WTC11 (cell line): ENCODE results near the gene HCFC1. TPM values are rescaled to one million over a fixed set of nuclear protein-coding genes. Genes with fewer than 3 reads are reported as not detected.
"Not testable (repeated sequence)": the region's sequence is repeated elsewhere in the genome, so short reads cannot be mapped to it uniquely, and the experiment has no call there.

Experiments used
- ATAC-seq: fragments of 200-7000 bp; cut with Tn5 transposase; 2 replicates; pipeline ENCODE4 v1.10.0; 2021; ENCODE audit warnings: mild to moderate bottlenecking, moderate library complexity
- CTCF ChIA-PET: fragments of 300-600 bp; sonication (Branson Sonifier 250); formaldehyde crosslinking; loops from one replicate; lab custom pipeline; 2021; ENCODE audit warnings: antibody characterized with exemption; lab: Charles Lee
- POLR2A ChIA-PET: fragments of 350-600 bp; sonication (Branson Sonifier 250); formaldehyde crosslinking; loops from one replicate; lab custom pipeline; 2021; ENCODE audit warnings: antibody characterized with exemption; lab: Charles Lee
- DNase-seq: peaks from one replicate; pipeline ENCODE4 v3.0.0; 2021; ENCODE audit warnings: low spot score
- H3K27ac Mint-ChIP-seq: 2 replicates; pipeline ENCODE4 v1.8.0; 2021; ENCODE audit warnings: mixed read lengths
- H3K27me3 Mint-ChIP-seq: 2 replicates; pipeline ENCODE4 v1.8.0; 2021; ENCODE audit warnings: low read depth, mild to moderate bottlenecking, moderate library complexity, mixed read lengths
- H3K36me3 Mint-ChIP-seq: 2 replicates; pipeline ENCODE4 v1.8.0; 2021; ENCODE audit warnings: mixed read lengths
- H3K4me1 Mint-ChIP-seq: 2 replicates; pipeline ENCODE4 v1.8.0; 2022; ENCODE audit warnings: mixed read lengths
- H3K4me3 Mint-ChIP-seq: 2 replicates; pipeline ENCODE4 v1.8.0; 2021; ENCODE audit warnings: mild to moderate bottlenecking, moderate library complexity, mixed read lengths
- H3K9me3 Mint-ChIP-seq: 2 replicates; pipeline ENCODE4 v1.8.0; 2021; ENCODE audit warnings: mixed read lengths
- CBFB ChIP-seq: sonication (generic); formaldehyde crosslinking; IDR thresholded peaks from 2 replicates; pipeline ENCODE4 v1.8.1; 2022; ENCODE audit warnings: mild to moderate bottlenecking, low read depth, missing genetic modification reagents
- FOXK1 ChIP-seq: sonication (generic); formaldehyde crosslinking; IDR thresholded peaks from 2 replicates; pipeline ENCODE4 v1.8.0; 2022; ENCODE audit warnings: mild to moderate bottlenecking, moderate library complexity, missing genetic modification reagents
- KAT7 ChIP-seq: sonication (generic); formaldehyde crosslinking; IDR thresholded peaks from 2 replicates; pipeline ENCODE4 v1.8.1; 2023; ENCODE audit warnings: missing genetic modification reagents, mild to moderate bottlenecking, borderline replicate concordance
- MXD4 ChIP-seq: fragments of 250-450 bp; sonication (Bioruptor Pico); IDR thresholded peaks from 2 replicates; pipeline ENCODE4 v1.8.0; 2021; ENCODE audit warnings: mild to moderate bottlenecking, moderate library complexity, borderline replicate concordance
- NR1H2 ChIP-seq: sonication (generic); formaldehyde crosslinking; IDR thresholded peaks from 2 replicates; pipeline ENCODE4 v1.9.0; 2021; ENCODE audit warnings: mild to moderate bottlenecking, moderate library complexity, missing genetic modification reagents
- OVOL2 ChIP-seq: fragments of 250-450 bp; sonication (Bioruptor Pico); IDR thresholded peaks from 2 replicates; pipeline ENCODE4 v1.9.0; 2021; ENCODE audit warnings: mild to moderate bottlenecking, borderline replicate concordance
- SP1 ChIP-seq: sonication (generic); formaldehyde crosslinking; conservative IDR thresholded peaks from 2 replicates; pipeline ENCODE4 v1.8.1; 2022; ENCODE audit warnings: missing genetic modification reagents
- TCF7 ChIP-seq: sonication (generic); formaldehyde crosslinking; IDR thresholded peaks from 2 replicates; pipeline ENCODE4 v1.8.0; 2022; ENCODE audit warnings: mild to moderate bottlenecking, low read depth, missing genetic modification reagents, moderate library complexity
- ZNF138 ChIP-seq: sonication (generic); formaldehyde crosslinking; conservative IDR thresholded peaks from 2 replicates; pipeline ENCODE4 v1.8.1; 2022; ENCODE audit warnings: mild to moderate bottlenecking, moderate library complexity, missing genetic modification reagents
- total RNA-seq: library from RNA; stranded (reverse); gene quantifications from 3 replicates; pipeline ENCODE4 v1.2.3, GENCODE V29; 2021
- TF ChIP-seq, protein P1 (sequence below): fragments of 250-450 bp; sonication (Bioruptor Pico); IDR thresholded peaks from 2 replicates; pipeline ENCODE4 v1.9.0; 2021; ENCODE audit warnings: mild to moderate bottlenecking
- TF ChIP-seq, protein P2 (sequence below): sonication (generic); formaldehyde crosslinking; conservative IDR thresholded peaks from 2 replicates; pipeline ENCODE4 v1.8.1; 2023; ENCODE audit warnings: mild to moderate bottlenecking, low read depth, missing genetic modification reagents, moderate library complexity
- TF ChIP-seq, protein P3 (sequence below): sonication (generic); formaldehyde crosslinking; IDR thresholded peaks from 2 replicates; pipeline ENCODE4 v1.8.0; 2022; ENCODE audit warnings: missing genetic modification reagents
- TF ChIP-seq, protein P4 (sequence below): fragments of 250-450 bp; sonication (Bioruptor Pico); IDR thresholded peaks from 2 replicates; pipeline ENCODE4 v1.9.0; 2021; ENCODE audit warnings: mild to moderate bottlenecking
- TF ChIP-seq, protein P5 (sequence below): sonication (generic); formaldehyde crosslinking; IDR thresholded peaks from 2 replicates; pipeline ENCODE4 v1.8.1; 2022; ENCODE audit warnings: missing genetic modification reagents, borderline replicate concordance

Gene HCFC1
- total RNA-seq, 1 experiment from 2014 or later: 130 TPM

DNA sequence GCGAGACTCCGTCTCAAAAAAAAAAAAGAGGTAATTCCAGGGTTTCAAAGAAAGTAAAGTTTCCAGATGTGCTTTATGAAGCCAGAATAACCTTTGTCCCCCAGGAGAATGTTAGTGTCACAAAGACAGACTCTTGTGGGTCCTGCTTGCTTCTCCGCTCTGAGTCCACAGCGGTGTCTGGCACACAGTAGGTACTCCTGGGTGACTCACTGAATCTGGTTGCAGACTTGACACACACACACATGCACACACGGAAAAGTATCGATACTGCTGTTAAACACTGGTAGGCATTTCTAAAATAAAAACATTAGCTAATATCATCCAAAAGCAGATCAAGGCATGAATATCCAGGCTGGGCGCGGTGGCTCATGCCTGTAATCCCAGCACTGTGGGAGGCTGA lies 23.9 kb upstream of the HCFC1 start:
- Mint-ChIP-seq H3K36me3 (no peaks in the 10 kb centered on the region), H3K4me3 (no peak overlapping the region), H3K9me3 (no peaks in the 10 kb centered on the region), H3K4me1 (peaks cover 7% of the 10 kb centered on the region), H3K27me3 (no peaks in the 10 kb centered on the region), H3K27ac (no peak overlapping the region)
- ATAC-seq: no peak
- CTCF ChIA-PET: no interaction called here
- POLR2A ChIA-PET: no interaction called here
- no peak for DNase-seq
- TF ChIP-seq OVOL2 (CRISPR knock-in tag): no peak
- TF ChIP-seq, protein P1, sequence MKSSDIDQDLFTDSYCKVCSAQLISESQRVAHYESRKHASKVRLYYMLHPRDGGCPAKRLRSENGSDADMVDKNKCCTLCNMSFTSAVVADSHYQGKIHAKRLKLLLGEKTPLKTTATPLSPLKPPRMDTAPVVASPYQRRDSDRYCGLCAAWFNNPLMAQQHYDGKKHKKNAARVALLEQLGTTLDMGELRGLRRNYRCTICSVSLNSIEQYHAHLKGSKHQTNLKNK (CRISPR knock-in tag): no peak
- TF ChIP-seq TCF7 (CRISPR knock-in tag): no peak
- TF ChIP-seq NR1H2: no peak
- TF ChIP-seq, protein P2, sequence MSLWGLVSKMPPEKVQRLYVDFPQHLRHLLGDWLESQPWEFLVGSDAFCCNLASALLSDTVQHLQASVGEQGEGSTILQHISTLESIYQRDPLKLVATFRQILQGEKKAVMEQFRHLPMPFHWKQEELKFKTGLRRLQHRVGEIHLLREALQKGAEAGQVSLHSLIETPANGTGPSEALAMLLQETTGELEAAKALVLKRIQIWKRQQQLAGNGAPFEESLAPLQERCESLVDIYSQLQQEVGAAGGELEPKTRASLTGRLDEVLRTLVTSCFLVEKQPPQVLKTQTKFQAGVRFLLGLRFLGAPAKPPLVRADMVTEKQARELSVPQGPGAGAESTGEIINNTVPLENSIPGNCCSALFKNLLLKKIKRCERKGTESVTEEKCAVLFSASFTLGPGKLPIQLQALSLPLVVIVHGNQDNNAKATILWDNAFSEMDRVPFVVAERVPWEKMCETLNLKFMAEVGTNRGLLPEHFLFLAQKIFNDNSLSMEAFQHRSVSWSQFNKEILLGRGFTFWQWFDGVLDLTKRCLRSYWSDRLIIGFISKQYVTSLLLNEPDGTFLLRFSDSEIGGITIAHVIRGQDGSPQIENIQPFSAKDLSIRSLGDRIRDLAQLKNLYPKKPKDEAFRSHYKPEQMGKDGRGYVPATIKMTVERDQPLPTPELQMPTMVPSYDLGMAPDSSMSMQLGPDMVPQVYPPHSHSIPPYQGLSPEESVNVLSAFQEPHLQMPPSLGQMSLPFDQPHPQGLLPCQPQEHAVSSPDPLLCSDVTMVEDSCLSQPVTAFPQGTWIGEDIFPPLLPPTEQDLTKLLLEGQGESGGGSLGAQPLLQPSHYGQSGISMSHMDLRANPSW (CRISPR knock-in tag): no peak
- TF ChIP-seq KAT7 (CRISPR knock-in tag): no peak
- TF ChIP-seq FOXK1 (CRISPR knock-in tag): no peak
- TF ChIP-seq, protein P3, sequence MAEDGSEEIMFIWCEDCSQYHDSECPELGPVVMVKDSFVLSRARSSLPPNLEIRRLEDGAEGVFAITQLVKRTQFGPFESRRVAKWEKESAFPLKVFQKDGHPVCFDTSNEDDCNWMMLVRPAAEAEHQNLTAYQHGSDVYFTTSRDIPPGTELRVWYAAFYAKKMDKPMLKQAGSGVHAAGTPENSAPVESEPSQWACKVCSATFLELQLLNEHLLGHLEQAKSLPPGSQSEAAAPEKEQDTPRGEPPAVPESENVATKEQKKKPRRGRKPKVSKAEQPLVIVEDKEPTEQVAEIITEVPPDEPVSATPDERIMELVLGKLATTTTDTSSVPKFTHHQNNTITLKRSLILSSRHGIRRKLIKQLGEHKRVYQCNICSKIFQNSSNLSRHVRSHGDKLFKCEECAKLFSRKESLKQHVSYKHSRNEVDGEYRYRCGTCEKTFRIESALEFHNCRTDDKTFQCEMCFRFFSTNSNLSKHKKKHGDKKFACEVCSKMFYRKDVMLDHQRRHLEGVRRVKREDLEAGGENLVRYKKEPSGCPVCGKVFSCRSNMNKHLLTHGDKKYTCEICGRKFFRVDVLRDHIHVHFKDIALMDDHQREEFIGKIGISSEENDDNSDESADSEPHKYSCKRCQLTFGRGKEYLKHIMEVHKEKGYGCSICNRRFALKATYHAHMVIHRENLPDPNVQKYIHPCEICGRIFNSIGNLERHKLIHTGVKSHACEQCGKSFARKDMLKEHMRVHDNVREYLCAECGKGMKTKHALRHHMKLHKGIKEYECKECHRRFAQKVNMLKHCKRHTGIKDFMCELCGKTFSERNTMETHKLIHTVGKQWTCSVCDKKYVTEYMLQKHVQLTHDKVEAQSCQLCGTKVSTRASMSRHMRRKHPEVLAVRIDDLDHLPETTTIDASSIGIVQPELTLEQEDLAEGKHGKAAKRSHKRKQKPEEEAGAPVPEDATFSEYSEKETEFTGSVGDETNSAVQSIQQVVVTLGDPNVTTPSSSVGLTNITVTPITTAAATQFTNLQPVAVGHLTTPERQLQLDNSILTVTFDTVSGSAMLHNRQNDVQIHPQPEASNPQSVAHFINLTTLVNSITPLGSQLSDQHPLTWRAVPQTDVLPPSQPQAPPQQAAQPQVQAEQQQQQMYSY (CRISPR knock-in tag): no peak
- TF ChIP-seq, protein P4, sequence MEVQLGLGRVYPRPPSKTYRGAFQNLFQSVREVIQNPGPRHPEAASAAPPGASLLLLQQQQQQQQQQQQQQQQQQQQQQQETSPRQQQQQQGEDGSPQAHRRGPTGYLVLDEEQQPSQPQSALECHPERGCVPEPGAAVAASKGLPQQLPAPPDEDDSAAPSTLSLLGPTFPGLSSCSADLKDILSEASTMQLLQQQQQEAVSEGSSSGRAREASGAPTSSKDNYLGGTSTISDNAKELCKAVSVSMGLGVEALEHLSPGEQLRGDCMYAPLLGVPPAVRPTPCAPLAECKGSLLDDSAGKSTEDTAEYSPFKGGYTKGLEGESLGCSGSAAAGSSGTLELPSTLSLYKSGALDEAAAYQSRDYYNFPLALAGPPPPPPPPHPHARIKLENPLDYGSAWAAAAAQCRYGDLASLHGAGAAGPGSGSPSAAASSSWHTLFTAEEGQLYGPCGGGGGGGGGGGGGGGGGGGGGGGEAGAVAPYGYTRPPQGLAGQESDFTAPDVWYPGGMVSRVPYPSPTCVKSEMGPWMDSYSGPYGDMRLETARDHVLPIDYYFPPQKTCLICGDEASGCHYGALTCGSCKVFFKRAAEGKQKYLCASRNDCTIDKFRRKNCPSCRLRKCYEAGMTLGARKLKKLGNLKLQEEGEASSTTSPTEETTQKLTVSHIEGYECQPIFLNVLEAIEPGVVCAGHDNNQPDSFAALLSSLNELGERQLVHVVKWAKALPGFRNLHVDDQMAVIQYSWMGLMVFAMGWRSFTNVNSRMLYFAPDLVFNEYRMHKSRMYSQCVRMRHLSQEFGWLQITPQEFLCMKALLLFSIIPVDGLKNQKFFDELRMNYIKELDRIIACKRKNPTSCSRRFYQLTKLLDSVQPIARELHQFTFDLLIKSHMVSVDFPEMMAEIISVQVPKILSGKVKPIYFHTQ (CRISPR knock-in tag): no peak
- no peak for TF ChIP-seq CBFB
- TF ChIP-seq, protein P5, sequence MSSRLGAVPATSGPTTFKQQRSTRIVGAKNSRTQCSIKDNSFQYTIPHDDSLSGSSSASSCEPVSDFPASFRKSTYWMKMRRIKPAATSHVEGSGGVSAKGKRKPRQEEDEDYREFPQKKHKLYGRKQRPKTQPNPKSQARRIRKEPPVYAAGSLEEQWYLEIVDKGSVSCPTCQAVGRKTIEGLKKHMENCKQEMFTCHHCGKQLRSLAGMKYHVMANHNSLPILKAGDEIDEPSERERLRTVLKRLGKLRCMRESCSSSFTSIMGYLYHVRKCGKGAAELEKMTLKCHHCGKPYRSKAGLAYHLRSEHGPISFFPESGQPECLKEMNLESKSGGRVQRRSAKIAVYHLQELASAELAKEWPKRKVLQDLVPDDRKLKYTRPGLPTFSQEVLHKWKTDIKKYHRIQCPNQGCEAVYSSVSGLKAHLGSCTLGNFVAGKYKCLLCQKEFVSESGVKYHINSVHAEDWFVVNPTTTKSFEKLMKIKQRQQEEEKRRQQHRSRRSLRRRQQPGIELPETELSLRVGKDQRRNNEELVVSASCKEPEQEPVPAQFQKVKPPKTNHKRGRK (CRISPR knock-in tag): no peak
- no peak for TF ChIP-seq SP1 (CRISPR knock-in tag)
- no peak for TF ChIP-seq ZNF138
- TF ChIP-seq MXD4 (CRISPR knock-in tag): no peak

DNA sequence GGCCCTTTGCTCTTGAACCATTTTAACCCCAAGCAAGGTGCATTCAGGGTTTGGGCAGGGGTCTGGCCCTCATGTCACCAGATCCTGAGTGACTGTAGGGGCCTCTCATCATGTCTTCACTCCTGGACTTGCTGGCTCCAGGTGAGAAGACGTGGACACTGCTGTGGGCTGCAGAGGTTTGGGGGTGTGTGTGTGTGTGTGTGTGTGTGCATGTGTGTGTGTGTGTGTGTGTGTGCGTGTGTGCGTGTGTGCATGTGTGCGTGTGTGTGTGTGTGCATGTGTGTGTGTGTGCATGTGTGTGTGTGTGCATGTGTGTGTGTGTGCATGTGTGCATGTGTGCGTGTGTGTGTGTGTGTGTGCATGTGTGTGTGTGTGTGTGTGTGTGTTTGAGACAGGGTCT lies 22.8 kb upstream of the HCFC1 start:
- POLR2A ChIA-PET, H3K27me3 Mint-ChIP-seq, CTCF ChIA-PET, H3K9me3 Mint-ChIP-seq, H3K27ac Mint-ChIP-seq, H3K4me3 Mint-ChIP-seq, H3K36me3 Mint-ChIP-seq, DNase-seq, H3K4me1 Mint-ChIP-seq, ATAC-seq: not testable (repeated sequence)
